Fibroblast of lung (primary cell): ENCODE results near the gene TTLL3.

Experiments
- CTCF ChIP-seq, 2 donors: IDR thresholded peaks in 1 of 2; conservative IDR thresholded peaks in 1 of 2; 1 replicate in 1 of 2; 2 replicates in 1 of 2; pipeline ENCODE4 v1.5.1; 2011 to 2012; ENCODE audit warnings: low read length in 2 of 2, control low read depth in 1 of 2, inconsistent platforms in 1 of 2, low read depth in 1 of 2, mild to moderate bottlenecking in 1 of 2
- EZH2 ChIP-seq: IDR thresholded peaks from 2 replicates; pipeline ENCODE4 v1.5.1; 2012; ENCODE audit warnings: low read length, control low read depth, mild to moderate bottlenecking; ENCODE audit errors: missing control alignments

- TF ChIP-seq EZH2 (no peak), CTCF (conservative IDR thresholded peaks at IDR 0.05 in 1 of 2, IDR thresholded peaks at IDR 0.05 in 1 of 2; ENCODE audit: low read depth in 1 of 2, low read length in 2 of 2) (no peak)
Measured at GRCh38 chr3:9779075-9779593, 30.9 kb upstream of the TTLL3 start.
